GM18951 (cell line): ENCODE data around the gene ANKRD28.
"Not testable (repeated sequence)": the region's sequence is repeated elsewhere in the genome, so short reads cannot be mapped to it uniquely, and the experiment has no call there.

Source experiments
- POLR2A ChIP-seq: IDR thresholded peaks from 4 replicates; pipeline ENCODE4 v1.6.1; 2011; ENCODE audit warnings: mild to moderate bottlenecking; ENCODE audit not compliant: insufficient read length, insufficient read depth; ENCODE audit errors: extremely low read depth
- in situ Hi-C: fragments of 300-500 bp; cut with MboI; formaldehyde crosslinking; loops from one replicate; pipeline ENCODE4 v1.12.0; 2022; ENCODE audit warnings: low sequenced_read_pairs, mixed read lengths, inconsistent platforms; ENCODE audit not compliant: unreplicated experiment

Gene ANKRD28

GRCh38 chr3:15815696-15816095 lies 17.9 kb upstream of the ANKRD28 start:
- TF ChIP-seq POLR2A = no peak
- in situ Hi-C loops = no loop called here

DNA sequence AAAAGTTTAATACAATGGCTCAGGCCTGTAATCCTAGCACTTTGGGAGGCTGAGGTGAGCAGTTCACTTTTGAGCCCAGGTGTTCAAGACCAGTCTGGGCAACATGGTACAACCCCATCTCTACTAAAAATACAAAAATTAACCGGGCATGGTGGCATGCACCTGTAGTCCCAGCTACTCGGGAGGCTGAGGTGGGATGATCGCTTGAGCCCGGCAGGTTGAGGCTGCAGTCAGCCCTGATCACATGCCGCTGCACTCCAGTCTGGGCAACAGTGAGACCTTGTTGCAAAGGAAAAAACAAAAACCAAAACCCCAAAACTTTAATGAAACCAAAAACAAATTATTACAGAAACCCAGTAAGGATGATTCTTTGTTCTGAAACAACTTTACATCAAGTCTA lies 15.3 kb upstream of the ANKRD28 start:
- in situ Hi-C loops = not testable (repeated sequence)

GRCh38 chr3:15812183-15812582 lies 14.4 kb upstream of the ANKRD28 start:
- in situ Hi-C loops = no loop called here
- TF ChIP-seq POLR2A = no peak

GRCh38 chr3:15810702-15811101 lies 12.9 kb upstream of the ANKRD28 start:
- TF ChIP-seq POLR2A = no peak
- in situ Hi-C loops = no loop called here

GRCh38 chr3:15809313-15809712 lies 11.5 kb upstream of the ANKRD28 start:
- in situ Hi-C loops = no loop called here

GRCh38 chr3:15808679-15809310 lies 11.0 kb upstream of the ANKRD28 start:
- in situ Hi-C loops = no loop called here

More at GRCh38 chr3:15809313-15809712, 11.5 kb upstream of the ANKRD28 start:
- TF ChIP-seq POLR2A = no peak

GRCh38 chr3:15805756-15806266 lies 8.0 kb upstream of the ANKRD28 start:
- in situ Hi-C loops = no loop called here
- TF ChIP-seq POLR2A = no peak

More at GRCh38 chr3:15808679-15809310, 11.0 kb upstream of the ANKRD28 start:
- TF ChIP-seq POLR2A = no peak

- in situ Hi-C loops = no loop called here
- TF ChIP-seq POLR2A = no peak
Observed at GRCh38 chr3:15804553-15805095, 6.8 kb upstream of the ANKRD28 start.

GRCh38 chr3:15803921-15804320 lies 6.1 kb upstream of the ANKRD28 start:
- no peak for TF ChIP-seq POLR2A
- in situ Hi-C loops = no loop called here

GRCh38 chr3:15801298-15801697 lies 3.5 kb upstream of the ANKRD28 start:
- TF ChIP-seq POLR2A = no peak
- in situ Hi-C loops = no loop called here

GRCh38 chr3:15800780-15801179 lies 3.0 kb upstream of the ANKRD28 start:
- TF ChIP-seq POLR2A = no peak
- in situ Hi-C loops = no loop called here

DNA sequence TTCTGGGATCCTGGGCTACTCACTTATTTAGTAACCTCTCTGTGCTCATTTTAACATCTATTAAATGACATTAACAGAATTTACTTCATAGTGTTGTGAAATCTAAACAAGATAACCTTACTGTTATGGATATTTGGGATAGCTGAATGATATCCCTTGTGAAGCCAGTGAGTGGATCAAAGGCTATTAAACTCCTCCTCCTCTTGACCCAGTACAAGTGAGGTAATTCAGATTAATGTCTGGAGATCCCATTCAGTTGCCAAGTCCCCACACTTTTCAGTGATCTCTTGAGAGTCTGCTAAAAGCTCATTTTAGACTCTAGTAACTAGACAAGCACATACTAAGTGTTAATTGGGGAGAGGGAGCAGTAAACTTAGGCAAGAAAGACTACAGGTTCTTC lies 2.5 kb upstream of the ANKRD28 start:
- no peak for TF ChIP-seq POLR2A
- in situ Hi-C loops = no loop called here

DNA sequence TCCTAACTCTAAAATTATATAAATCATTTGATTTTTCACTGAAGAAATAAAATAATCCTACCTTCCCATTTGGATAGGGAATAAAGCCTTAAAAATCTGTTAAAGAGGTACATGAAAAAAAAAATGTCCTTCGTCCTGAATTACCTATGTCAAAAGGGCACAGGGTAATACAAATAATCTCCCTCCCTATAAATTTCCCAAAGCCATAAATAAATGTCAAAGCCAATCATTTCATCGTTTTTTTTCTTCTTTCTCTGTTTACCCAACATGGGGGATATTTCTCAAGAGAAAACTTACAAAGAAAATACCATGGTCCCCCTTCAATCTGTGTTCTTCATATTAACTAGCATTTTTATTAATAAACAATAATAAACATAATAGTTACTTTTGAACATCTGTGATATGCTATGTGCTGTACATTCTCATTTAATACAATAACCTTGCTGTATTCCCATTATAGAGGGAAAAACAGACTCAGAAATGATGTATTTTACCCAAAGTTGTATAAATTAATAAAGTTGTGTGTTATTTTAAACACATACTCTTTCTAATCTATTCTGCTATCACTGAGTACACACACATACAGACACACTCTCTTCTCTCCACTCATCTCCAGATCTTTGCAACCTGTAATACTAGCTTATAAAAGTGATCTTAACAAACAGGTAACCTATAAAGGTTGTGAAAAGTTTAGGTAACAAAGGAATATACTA lies 910 bp upstream of the ANKRD28 start:
- in situ Hi-C loops = loop anchor here (10.0 kb wide), 1 partner anchor 164 kb away; no protein-coding TSS in a partner anchor
- no peak for TF ChIP-seq POLR2A
